Embryonic facial prominence (tissue), 1 donor: Measurements from ENCODE around the gene SLC66A2.

Source experiments
- DNase-seq: peaks from one replicate; pipeline ENCODE4 v3.0.0-alpha.2; 2016; ENCODE audit errors: extremely low spot score

Gene SLC66A2

GRCh38 chr18:79903071-79903635 lies 48.3 kb downstream of the SLC66A2 start:
- DNase-seq = no peak

DNA sequence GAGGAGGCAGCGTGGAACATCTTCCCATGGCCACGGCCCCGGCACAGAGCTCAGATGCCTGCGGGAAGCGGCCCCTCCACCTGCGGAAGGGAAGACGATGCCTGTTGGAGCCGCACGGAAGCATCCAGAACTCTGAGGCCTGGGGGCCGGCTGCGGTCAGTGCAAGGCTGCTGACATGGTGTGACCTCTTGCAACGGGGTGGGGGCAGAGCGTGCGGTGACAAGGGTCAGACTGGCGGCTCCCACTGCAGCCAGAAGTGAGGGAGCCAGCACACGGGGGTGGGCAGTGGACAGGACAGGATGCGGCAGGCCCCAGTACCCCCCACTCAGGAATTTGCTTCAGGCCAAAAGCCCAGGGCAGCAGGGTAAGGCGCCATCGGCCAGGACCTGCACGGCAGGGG lies 48.8 kb downstream of the SLC66A2 start:
- DNase-seq = no peak

DNA sequence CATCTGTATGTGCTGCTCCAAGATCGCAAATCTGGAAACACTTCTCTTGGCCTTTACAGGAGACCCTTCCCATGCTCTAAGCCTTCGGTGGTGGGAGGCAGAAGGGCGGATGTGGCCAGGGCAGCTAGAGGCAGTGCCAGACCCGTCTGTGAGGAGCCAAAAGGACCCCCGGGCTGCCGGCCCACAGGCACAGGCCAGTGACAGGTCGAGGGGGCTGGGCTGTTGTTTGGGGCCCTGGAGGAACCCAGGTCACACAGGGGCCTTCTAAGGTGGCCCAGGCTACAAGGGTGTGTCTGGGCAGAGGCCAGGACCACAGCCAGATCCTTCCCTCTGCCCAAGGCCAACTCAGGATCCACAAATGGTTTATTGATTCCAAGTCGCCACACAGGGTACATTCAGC lies 49.4 kb downstream of the SLC66A2 start:
- no peak for DNase-seq

- DNase-seq = no peak
Observed at GRCh38 chr18:79901665-79902064, 49.8 kb downstream of the SLC66A2 start.

DNA sequence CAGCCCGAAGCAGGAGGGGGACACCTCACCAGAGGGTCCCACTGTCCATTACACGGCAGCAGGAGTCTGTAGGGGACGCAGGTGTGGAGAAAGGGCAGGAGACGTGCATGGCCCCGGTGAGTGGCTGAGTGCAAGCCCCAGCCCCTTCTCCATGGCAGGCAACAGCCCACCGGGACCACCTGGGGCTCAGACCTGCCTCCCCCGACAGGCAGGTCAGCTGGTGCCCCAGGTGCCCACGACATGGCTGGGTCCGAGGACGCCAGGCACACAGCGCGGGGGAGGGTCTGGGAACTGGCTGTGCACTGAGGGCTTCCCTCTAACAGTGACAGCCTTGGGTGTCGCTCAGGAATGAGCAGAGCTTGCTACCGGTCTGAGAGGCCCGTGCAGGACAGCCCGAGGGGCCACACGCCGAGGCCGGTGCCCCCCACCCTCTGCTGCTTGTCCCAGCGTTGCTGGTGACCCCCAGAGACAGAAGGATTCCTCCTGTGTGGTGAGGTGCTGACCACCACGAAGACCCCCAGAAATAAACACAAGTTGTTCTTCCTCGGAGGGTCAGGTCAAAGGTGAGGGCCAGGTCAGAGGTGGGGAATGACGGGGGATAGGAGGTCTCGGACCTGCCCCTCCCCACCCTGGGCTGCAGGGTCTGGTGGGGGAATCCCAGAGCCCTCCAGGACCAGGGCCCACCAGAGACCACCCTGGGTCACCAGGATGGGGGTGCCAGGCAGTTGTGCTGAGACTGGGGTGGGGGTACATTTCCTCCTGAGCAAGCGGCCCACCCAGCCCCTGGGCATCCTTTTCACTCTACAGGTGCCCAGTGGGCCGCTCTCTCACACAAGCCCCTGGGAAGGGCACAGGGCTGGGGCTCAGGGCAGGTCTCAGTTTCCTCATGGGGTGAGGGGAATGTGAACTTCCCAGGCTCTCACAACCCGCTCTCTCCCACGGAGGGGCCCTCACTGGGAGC lies 50.6 kb downstream of the SLC66A2 start:
- no peak for DNase-seq

DNA sequence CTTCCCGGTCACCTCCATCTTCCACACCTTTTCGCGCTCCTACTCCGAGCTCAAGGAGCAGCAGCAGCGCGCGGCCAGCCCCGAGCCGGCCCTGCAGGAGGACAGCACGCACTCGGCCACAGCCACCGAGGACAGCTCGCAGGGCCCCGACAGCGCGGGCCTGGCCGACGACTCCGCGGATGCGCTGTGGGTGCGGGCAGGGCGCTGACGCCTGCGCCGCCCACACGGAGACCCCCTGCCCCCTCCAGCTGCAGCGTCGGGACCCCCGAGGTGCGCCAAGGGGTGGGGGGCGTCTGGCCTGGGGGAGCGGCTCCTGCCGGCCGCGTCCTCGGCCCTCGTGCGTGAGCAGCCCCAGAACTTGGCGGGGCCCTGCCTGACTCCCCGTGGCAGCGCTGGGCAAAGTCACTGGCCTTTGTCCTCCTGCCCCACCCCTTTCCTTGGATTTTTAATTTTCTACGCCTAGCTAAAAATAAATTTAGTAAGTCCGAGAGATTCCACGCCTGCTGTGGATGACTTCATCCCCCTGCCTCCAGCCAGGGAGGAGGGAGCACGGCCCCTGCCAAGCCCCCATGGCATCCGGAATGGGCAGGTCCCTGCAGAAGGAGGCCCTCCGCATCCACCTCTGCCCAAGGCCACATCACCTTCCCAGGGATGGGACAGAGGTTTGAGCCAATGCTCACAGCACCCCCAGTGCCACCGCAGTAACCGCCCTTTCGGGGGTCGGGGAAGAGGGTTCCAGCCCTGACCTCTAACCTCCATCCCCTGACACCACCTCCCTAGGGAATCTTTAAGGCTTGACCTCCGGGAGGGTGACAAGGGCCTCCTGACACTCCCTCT lies 51.6 kb downstream of the SLC66A2 start:
- DNase-seq = no peak

- no peak for DNase-seq
Observed at GRCh38 chr18:79898952-79899608, 52.4 kb downstream of the SLC66A2 start.

- no peak for DNase-seq
Observed at GRCh38 chr18:79897940-79898625, 53.4 kb downstream of the SLC66A2 start.

DNA sequence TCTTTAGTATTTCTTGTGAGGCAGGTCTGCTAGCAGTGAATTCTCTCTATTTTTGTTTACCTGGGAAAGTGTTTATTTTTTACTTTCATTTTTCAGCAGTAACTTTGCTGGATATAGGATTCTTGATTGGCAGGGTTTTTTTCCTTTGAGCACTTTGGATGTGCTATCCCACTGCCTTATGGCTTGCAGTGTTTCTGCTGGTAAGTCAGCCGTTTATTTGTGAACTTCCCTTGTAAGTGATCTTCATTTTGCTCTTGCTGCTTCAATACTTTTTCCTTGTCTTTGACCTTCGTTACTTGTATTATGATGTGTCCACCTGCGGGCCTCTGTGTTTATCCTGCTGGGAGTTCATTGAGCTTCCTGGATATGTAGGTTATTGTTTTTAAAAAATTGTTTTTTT lies 54.7 kb downstream of the SLC66A2 start:
- DNase-seq = no peak

DNA sequence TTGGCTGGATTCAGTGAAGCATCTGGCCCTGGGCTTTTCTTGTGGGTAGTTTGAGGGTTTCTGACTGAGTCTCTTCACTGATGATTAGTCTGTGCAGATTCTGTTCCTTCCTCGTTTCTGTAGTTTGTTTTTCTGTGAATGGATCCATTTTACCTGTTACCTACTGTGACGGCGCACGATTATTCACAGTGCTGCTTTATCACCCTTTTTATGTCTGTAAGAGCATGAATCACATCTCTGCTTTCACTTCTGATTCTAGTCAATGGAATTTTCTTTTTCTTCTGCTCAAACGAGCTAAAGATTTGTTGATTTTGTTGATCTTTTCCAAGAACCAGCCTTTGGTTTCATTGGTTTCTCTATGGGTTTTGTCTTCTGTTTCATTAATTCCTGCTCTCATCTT lies 60.8 kb downstream of the SLC66A2 start:
- DNase-seq = no peak

DNA sequence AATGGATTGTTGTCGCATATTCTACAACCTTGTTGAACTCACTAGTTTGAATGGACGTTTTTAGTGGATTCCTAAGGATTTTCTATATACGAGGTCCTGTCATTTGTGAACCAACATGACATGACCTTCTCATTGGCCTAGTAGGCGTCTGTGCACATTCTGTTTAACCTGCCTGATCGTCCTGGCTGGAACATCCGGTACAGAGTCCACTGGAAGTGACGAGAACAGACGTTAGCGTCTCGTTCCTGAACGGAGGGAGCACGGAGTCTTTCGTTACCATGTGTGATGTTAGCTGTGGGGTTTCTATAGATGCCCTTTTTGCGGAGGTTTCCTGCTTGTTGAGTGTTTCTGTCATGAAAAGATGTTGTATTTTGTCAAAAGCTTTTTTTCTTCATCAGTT lies 61.9 kb downstream of the SLC66A2 start:
- no peak for DNase-seq

- DNase-seq = no peak
Observed at GRCh38 chr18:79888016-79888415, 63.4 kb downstream of the SLC66A2 start.

- no peak for DNase-seq
Observed at GRCh38 chr18:79887181-79888000, 64.1 kb downstream of the SLC66A2 start.

- DNase-seq = no peak
Observed at GRCh38 chr18:79884963-79885728, 66.3 kb downstream of the SLC66A2 start.

DNA sequence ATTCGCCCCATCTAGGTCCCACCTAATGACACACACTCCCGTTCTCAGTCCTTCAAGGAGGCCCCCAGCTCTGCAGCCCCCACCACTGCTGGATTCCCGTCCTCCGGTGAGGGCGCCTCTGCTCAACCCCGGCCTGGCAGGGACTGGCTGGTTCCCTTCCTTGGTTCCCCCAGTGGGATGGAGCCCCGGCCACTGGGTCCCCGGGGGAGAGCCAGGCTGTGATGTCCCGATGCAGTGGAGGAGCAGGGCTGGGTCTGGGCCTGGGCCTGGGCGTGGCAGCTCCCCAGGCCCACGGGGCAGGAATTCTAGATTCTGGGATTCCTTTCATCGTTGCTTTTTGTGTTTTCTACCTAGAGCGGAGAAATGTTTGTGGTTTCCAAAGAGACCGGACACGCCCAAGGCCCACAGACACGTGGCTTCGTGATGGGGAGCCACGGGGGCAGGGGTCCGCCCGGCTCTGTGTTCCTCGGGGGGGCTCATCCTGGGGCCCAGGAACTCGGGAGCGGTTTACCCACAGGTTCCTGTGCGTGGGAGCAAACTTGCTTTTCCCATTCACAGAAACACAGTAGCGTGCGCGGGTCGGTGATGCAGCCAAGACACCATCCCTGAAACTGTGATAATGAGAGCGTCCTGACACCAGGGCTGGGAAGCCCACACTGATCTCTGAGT lies 67.0 kb downstream of the SLC66A2 start:
- DNase-seq = no peak

DNA sequence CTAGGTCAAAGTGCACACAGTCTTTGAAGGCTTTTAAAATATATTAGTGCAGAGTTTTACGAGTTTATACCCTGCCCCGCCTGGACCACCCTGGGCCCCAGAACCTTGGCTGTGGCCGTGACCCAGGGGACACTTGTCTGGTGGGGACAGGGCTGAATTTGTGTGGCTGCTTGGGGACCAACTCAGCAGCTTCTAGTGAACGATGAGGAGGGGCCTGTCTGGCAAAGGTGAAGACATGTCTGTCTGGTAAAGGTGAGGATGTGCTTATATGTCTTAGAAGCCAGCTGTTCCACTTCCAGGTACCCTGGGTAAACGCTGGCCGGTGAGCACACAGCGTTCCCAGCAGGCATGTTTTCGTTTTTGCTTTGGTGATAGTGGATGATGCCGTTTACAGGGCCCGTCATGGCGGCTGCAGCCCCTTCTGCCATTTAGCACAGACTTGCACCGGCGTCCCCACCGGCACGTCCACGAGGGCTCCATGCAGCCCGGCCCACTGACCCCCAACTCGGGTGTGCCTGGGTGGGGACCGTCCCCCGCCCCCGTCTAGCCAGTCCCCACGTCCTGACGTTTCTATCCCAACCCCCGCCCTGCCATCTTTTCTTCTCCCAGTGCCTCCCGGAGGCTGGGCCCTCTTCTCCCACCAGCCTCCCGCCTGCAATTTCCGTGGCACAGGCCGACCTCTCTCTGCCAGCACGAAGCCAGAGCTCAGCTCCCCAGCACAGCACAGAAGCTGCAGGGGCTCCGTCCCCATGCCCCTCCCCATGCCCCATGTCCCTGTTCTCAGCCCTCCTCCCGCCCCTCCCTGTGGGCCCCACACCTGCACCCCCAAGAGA lies 67.8 kb downstream of the SLC66A2 start:
- no peak for DNase-seq

DNA sequence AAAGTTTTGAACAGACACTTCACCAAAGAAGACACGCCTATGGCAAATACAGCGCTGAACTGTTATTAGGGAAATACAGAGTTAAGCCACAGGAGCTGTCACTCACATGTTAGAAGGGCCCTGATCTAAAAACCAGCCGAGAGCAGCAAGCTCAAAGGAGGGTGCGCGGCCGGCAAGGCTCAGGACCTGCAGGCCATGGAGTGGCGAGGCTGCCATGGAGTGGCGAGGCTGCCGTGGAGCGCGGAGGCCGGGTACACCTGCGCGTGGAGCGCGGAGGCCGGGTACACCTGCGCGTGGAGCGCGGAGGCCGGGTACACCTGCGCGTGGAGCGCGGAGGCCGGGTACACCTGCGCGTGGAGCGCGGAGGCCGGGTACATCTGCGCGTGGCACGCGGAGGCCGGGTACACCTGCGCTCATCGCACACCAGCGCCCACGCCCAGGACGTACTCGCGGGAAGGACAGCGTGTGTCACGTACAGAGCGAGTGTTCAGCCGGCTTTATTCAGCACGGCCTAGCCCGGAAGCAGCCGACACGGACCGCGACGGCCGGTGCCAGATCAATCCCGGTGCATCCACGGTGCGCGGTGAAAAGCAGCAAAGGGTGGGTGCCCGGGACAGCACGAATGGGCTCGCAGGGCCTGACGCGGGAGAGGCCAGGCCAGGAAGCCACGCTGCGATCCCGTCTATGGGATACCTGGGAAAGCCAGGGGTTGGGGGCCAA lies 68.8 kb downstream of the SLC66A2 start:
- no peak for DNase-seq
